ENCODE data around the gene ANK3.

The ANK3 gene

DNA sequence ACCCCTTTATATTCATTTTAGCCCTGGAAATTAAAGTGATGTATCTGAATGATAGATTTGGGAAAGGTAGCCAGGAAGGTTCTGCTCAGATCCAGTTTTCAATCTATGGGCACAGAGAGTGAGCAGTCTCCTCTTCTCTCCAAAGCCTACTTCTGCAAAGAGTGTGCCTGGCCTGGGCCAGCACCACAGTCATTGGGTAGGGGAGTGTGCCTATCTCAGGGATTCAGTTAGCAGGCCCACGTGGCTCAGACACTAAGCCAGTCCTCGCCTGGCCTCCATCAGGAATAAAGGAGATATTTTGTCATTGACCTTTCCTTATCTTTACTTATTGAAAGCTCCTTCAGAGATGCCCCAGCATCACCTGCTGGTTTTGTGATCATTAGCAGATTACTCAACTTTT lies 267.5 kb downstream of the ANK3 start:
- DNase-seq (ENCODE audit: low read depth) = no peak
- no peak overlapping the region for H3K4me3 ChIP-seq (ENCODE audit: control insufficient read depth, low read depth, low read length)

DNA sequence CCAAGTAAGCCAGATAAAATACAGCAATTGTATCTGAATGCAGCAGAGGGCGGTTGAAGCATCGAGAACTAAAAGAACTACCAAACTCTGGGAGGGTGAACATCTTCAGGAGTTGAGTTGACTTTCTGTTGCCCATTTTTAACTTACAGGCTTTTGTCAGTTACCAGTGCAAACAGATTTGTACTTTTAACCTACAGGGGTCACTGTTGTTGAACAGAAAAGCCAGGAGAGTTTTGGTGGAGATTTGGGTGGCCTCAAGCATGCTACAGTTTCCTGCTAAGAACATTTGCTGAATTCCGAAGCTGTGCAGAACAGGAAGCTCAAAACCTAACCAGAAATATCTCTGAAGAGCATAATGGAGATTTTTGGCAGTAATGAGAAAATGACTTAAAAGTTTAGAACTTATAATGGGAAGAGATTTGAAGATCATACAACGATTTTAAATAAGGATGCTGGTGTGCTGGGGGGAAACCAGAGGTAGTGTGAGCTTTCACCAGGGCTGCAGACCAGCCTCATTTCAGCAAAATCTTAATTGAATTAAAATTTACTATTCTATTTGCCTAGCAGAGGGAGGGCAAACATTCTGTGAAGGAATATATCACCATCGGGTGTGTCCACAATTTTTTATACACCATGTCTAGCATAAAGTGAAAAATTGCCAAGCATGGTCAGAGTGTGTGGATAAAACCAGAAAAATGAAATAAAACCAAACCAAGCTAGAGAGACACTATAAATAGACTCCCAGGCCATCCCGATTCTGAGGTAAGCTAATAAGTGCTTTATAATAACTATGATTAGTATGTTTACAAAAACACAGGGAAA lies 274.7 kb downstream of the ANK3 start:
- peak; percentile 43 for DNase-seq (ENCODE audit: low read depth)
- peak; percentile 66 for TF ChIP-seq CTCF (IDR thresholded peaks at IDR 0.05; ENCODE audit: control insufficient read depth, insufficient read depth, low read depth, low read length, missing control alignments)
- H3K4me3 ChIP-seq (ENCODE audit: control insufficient read depth, low read depth, low read length) = no peak overlapping the region

More for the DNA sequence above, 267.5 kb downstream of the ANK3 start:
- no peak for TF ChIP-seq CTCF (IDR thresholded peaks at IDR 0.05; ENCODE audit: control insufficient read depth, insufficient read depth, low read depth, low read length, missing control alignments)

- TF ChIP-seq CTCF (IDR thresholded peaks at IDR 0.05; ENCODE audit: control insufficient read depth, insufficient read depth, low read depth, low read length, missing control alignments) = no peak
- H3K4me3 ChIP-seq (ENCODE audit: control insufficient read depth, low read depth, low read length) = no peak overlapping the region
- DNase-seq (ENCODE audit: low read depth) = no peak
These were observed 278.9 kb downstream of the ANK3 start for GRCh38 chr10:60110739-60111138.

- TF ChIP-seq CTCF (IDR thresholded peaks at IDR 0.05; ENCODE audit: control insufficient read depth, insufficient read depth, low read depth, low read length, missing control alignments) = no peak
- no peak overlapping the region for H3K4me3 ChIP-seq (ENCODE audit: control insufficient read depth, low read depth, low read length)
- DNase-seq (ENCODE audit: low read depth) = no peak
These were observed 282.2 kb downstream of the ANK3 start for GRCh38 chr10:60107308-60107976.

DNA sequence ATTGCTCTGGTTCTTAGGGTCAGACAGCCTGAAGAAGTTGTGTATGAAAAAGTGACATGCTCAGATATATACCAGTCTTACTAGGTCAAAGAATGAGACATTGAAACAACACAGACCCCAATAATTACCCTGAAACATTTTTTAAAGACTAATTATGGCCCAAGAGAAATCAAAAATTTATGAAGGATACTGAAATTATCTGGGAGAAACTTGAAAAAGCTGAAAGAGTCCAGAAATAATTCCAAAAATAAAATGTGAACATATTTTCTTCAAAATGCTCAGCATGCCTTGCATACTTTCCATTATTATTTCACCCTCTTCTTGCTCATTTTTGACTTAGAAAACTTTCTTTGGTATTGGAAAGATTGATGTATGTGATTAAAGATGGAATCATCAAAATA lies 284.4 kb downstream of the ANK3 start:
- no peak for DNase-seq (ENCODE audit: low read depth)
- H3K4me3 ChIP-seq (ENCODE audit: control insufficient read depth, low read depth, low read length) = no peak overlapping the region
- TF ChIP-seq CTCF (IDR thresholded peaks at IDR 0.05; ENCODE audit: control insufficient read depth, insufficient read depth, low read depth, low read length, missing control alignments) = no peak

- no peak for DNase-seq (ENCODE audit: low read depth)
- no peak overlapping the region for H3K4me3 ChIP-seq (ENCODE audit: control insufficient read depth, low read depth, low read length)
- no peak for TF ChIP-seq CTCF (IDR thresholded peaks at IDR 0.05; ENCODE audit: control insufficient read depth, insufficient read depth, low read depth, low read length, missing control alignments)
These were observed 287.9 kb downstream of the ANK3 start for GRCh38 chr10:60101821-60102220.

Data from AG09309 (cell line).